GM08714 (cell line): ENCODE results near the gene GLIPR2.
"Not testable (repeated sequence)": the region's sequence is repeated elsewhere in the genome, so short reads cannot be mapped to it uniquely, and the experiment has no call there.

Experiments
- H3K4me3 ChIP-seq: fragments of 200-500 bp; sonication (Bioruptor generic); 2 replicates; pipeline ENCODE4 v1.5.1; 2014; ENCODE audit warnings: mild to moderate bottlenecking, low read length, inconsistent platforms
- ZNF274 ChIP-seq: IDR thresholded peaks from 2 replicates; pipeline ENCODE4 v1.6.1; 2012; ENCODE audit warnings: mild to moderate bottlenecking, low read depth, low read length

GLIPR2 gene

GRCh38 chr9:36112516-36112915, 24.0 kb upstream of the GLIPR2 start:
- TF ChIP-seq ZNF274: no peak
- H3K4me3 ChIP-seq: no peak overlapping the region

- H3K4me3 ChIP-seq: no peak overlapping the region
- TF ChIP-seq ZNF274: no peak
Measured at GRCh38 chr9:36113999-36114398, 22.5 kb upstream of the GLIPR2 start.

- TF ChIP-seq ZNF274: no peak
- H3K4me3 ChIP-seq: no peak overlapping the region
Measured at GRCh38 chr9:36116593-36116992, 19.9 kb upstream of the GLIPR2 start.

DNA sequence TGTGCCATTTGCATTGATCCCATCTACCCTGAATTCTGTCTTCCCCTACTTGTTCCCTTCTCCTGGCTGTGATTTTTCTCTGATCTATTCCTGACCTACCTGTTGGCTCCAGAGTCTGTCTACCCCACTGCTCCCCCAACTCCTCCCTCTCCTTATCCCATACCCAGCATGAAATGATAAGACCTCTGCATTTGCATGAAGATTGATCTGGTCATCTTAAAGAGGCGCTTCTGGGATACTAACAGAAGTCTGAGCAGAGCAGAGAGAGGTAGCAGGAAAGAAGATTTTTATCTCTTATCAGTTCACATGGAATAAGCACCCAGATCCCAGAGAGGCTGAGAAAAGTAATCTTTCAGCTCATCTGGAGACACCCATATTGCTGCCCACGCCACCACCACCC, 18.3 kb upstream of the GLIPR2 start:
- no peak overlapping the region for H3K4me3 ChIP-seq
- TF ChIP-seq ZNF274: no peak

- no peak overlapping the region for H3K4me3 ChIP-seq
- TF ChIP-seq ZNF274: no peak
Measured at GRCh38 chr9:36118706-36119105, 17.8 kb upstream of the GLIPR2 start.

- no peak overlapping the region for H3K4me3 ChIP-seq
- TF ChIP-seq ZNF274: no peak
Measured at GRCh38 chr9:36119476-36119875, 17.1 kb upstream of the GLIPR2 start.

- no peak overlapping the region for H3K4me3 ChIP-seq
- no peak for TF ChIP-seq ZNF274
Measured at GRCh38 chr9:36120705-36121104, 15.8 kb upstream of the GLIPR2 start.

- no peak overlapping the region for H3K4me3 ChIP-seq
- TF ChIP-seq ZNF274: no peak
Measured at GRCh38 chr9:36121971-36122370, 14.6 kb upstream of the GLIPR2 start.

GRCh38 chr9:36123515-36123914, 13.0 kb upstream of the GLIPR2 start:
- no peak for TF ChIP-seq ZNF274
- no peak overlapping the region for H3K4me3 ChIP-seq

DNA sequence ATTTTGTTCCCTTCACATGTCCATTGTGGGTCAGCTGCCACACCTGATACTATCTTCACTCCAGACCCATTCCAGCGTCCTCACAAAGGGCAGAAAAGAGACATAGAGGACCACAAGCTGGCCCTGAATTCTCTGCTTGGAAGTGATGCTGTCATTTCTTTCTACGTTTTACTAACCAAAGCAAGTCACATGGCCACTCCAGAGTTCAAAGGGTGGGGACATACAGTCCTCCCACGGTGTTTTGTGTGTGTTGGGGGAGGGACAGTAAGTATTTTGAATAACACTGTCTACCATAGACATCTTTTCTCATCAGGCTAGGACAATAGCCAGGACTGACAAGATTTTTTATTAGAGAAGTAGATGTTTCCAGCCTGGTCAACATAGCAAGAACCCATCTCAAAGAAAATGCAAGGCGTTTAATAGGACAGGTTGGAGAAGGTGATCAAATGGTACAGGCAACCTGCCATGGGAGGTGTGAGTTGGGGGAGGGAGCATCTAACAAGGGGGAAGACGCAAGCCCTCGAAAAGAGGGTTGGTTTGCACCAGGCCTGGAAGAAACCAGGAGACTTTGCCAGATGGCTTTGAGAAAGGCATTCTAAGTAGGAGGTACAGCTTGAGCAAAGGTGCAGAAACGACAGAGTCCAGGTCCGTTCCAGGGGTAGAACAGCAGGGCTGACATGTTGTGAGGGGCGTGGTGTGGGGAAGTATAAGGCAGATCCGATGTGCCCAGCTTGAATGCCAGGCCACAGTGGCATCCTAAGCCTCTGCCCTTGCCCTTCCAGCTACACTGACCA, 11.3 kb upstream of the GLIPR2 start:
- no peak overlapping the region for H3K4me3 ChIP-seq
- TF ChIP-seq ZNF274: no peak

GRCh38 chr9:36126016-36126730, 10.4 kb upstream of the GLIPR2 start:
- no peak overlapping the region for H3K4me3 ChIP-seq
- no peak for TF ChIP-seq ZNF274

GRCh38 chr9:36127652-36128244, 8.8 kb upstream of the GLIPR2 start:
- TF ChIP-seq ZNF274: no peak
- no peak overlapping the region for H3K4me3 ChIP-seq

GRCh38 chr9:36128349-36128748, 8.2 kb upstream of the GLIPR2 start:
- TF ChIP-seq ZNF274: no peak
- no peak overlapping the region for H3K4me3 ChIP-seq

GRCh38 chr9:36129139-36129538, 7.4 kb upstream of the GLIPR2 start:
- no peak overlapping the region for H3K4me3 ChIP-seq
- TF ChIP-seq ZNF274: no peak

DNA sequence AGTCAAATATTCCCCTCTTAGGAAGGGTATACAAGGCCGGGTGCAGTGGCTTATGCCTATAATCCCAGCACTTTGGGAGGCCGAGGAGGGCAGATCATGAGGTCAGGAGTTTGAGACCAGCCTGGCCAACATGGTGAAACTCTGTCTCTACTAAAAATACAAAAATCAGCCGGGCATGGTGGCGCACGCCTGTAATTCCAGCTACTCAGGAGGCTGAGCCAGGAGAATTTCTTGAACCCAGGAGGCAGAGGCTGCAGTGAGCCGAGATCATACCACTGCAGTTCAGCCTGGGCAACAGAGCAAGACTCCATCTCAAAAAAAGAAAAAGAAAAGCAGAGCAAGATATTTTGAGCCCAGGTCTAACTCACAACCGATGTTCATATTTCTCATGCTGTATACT, 4.9 kb upstream of the GLIPR2 start:
- H3K4me3 ChIP-seq: not testable (repeated sequence)

GRCh38 chr9:36132086-36132485, 4.4 kb upstream of the GLIPR2 start:
- H3K4me3 ChIP-seq: no peak overlapping the region
- TF ChIP-seq ZNF274: no peak
